NCI-H1105 treated with DMSO at 0.1 percent for 48 hours (cell line): ENCODE data around the gene SZRD1.

ENCODE experiments used
- DNase-seq: peaks from one replicate; lab custom pipeline; 2025; lab: John Stamatoyannopoulos, UW

The SZRD1 gene

DNA sequence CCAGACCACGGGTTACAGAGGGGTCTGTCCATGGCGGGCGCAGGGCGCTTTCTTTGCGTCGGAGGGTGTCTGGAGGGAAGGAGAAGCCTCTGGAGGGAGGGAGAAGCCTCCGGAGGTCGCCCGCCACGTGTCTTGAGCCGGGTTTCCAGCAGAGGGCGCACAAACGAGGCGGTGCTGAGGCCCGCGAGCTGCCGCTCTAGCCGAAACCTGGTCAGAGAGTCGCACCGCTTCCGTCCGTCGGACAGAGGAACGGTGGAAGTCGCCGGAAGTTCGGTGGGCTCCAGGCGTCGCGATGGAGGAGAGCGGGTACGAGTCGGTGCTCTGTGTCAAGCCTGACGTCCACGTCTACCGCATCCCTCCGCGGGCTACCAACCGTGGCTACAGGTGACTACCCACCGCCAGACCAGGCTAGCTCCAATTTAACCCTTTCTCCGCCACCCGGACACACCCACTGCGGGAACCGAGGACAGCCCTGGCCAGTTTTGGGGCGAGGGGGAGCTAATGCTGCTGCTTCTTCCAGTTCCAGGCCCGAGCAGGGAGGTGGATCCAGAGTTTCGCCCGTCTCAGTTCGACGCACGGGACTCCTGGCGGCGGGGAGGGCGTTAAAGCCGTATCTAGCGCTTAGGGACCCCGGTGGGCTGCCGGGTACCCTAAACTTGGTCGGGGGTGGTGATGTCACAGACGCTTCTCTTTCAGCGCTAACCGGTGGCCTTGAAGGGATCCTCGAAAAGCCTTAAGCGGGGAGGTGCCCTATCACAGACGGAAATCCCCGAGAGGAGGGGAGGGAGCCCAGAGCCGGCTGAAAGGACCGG, 73.6 kb downstream of the SZRD1 start, which contains the start of gene NECAP2:
Gene NECAP2, plus strand, starts transcription at position 255 of the 812 bp plus-strand sequence. Its CDS starts 38 bp downstream, at position 293.
- DNase-seq = peak; percentile 92

DNA sequence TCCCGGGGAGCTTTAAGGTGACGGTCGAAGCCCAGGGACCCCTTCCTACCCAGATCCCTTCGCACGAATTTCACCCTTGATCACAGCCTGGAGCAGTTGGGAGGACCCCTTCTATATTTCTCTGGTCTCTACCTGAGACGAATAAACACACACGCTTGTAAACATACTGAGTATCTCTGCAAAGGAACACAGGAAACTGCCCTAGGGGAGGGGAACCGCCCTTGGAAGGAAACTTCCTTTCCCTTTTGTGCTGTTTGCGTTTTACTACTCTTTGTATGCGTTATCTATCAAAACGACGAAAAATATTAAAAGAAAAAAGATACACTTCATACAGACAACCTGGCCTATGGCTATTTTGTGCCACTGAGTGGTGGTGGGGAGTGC, 74.2 kb downstream of the SZRD1 start:
- no peak for DNase-seq

DNA sequence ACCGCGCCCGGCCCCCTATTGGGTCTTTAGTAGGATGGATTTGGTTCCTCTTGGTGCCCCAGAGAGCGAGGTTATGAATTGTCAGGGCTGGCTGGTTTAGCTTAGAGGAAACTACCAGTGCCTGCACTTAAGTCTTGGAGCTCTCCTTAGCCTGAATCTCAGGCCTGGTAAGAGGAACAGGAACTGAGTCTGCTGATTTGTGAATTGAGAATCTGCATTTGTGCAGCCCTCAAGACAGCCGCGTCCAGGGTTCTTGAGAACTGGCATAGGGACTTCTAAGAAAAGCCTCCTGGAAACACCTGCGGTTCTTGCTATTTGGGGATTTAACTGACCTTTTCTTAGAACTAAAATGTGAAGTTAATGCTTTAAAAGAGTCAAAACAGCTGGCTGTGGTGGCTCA, 75.2 kb downstream of the SZRD1 start:
- no peak for DNase-seq

DNA sequence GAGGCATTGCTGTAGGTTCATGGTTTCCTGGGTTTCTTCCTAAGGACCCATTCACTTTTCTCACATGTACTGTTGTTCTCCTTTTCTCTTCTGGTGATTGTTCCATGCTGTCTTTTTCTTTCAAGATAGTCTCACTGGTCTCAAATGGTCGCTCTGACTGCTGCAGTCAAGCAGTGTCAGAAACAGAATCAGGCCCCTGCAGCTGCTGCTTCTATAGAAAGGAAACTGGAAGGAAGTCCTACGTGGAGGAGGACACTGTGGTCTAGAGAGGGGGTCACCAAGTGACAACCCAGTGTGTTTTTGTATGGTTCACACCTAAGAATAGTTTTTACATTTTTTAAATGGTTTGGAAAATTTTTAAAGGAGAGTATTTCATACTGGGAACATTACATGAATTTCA, 75.9 kb downstream of the SZRD1 start:
- DNase-seq = no peak

DNA sequence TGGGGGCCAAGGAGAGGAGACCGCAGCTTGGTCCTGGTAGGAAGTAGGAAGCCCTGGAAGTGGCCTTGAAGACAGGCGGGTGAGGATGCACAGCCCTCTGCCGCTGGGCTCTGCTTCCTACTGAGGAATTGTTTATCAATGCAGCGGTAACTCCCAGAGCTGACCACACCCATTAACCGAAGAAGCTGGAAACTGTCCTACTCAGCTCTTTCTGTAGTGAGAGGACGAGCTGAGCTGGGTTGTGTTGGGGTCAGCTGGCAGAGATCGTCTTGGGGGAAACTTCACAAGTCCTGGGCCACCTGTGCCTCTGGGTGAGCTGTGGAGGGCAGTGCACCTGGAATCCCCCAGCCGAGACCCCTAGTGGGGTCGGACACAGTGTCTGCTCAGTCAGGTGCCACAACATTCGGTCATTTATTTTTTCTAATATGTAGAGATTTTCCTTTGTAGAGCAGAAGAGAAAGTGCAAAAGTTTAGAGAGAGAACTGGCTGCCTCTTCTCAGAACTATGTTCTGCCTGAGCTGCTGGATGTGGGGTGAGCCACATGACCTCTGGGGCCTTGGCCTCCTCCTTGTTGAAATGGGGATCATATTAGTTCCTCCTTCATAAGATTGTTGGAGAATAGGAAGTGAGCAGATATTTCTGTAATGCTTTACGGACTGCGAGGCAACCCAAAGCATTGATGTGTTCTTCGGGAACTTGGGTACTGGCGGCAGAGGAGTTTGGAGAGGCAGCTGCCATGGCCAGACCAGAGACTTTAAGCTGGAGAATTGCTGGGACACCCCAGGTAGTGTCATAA, 77.1 kb downstream of the SZRD1 start:
- no peak for DNase-seq

DNA sequence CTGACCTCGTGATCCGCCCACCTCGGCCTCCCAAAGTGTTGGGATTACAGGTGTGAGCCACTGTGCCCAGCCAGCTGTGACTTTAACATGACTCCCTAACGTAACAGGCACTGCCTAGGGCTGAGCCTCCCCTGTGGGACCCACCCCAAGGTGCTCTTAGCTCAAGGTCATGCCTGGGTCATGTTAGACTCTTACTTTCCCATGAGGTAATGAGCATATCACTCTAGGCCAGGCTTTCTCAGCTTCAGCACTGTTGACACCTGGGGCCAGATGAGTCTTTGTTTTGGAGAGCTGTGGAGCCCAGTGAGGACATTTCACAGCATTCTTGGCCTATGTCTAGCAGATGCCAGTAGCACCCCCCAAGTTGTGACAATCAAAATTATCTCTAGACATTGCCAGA, 78.0 kb downstream of the SZRD1 start:
- DNase-seq = no peak

DNA sequence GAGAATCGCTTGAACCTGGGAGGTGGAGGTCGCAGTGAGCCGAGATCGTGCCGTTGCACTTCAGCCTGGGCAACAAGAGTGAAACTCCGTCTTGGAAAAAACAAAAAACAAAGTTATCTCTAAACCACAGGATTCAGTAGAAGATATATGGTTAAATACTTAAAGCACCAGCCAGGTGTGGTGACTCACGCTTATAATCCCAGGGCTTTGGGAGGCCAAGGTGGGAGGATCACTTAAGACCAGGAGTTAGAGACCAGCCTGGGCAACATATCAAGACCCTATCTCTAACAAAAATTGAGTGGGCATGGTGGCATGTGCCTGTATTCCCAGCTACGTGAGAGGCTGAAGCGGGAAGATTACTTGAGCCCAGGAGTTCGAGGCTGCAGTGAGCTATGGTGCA, 79.1 kb downstream of the SZRD1 start:
- no peak for DNase-seq

DNA sequence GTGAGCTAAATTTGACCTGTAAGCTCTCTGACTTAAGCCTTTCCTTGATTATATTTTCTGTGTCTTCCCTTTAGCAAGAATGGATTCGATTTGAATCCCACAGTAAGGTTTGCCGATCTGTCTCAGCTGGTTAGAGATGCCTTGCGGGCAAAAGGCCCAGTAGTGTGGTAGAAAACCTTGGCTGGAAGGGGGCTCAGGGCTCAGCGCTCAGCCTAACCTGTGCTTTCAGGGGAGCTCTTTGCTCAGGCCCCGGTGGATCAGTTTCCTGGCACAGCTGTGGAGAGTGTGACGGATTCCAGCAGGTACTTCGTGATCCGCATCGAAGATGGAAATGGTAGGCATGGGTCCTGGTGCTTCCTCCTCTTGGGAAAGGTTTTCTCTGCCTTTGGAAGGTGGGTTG, 80.6 kb downstream of the SZRD1 start:
- no peak for DNase-seq
